ENCODE measurements around the gene PEMT. TPM values are rescaled to one million over a fixed set of nuclear protein-coding genes. Genes with fewer than 3 reads are reported as not detected.

The PEMT gene
- total and polyA plus RNA-seq, 9 of the 15 experiments (the other 6 are each of a cell fraction or from before 2014, with no cell fraction given) = 1.4 to 36.4 (median 13.6) TPM

DNA sequence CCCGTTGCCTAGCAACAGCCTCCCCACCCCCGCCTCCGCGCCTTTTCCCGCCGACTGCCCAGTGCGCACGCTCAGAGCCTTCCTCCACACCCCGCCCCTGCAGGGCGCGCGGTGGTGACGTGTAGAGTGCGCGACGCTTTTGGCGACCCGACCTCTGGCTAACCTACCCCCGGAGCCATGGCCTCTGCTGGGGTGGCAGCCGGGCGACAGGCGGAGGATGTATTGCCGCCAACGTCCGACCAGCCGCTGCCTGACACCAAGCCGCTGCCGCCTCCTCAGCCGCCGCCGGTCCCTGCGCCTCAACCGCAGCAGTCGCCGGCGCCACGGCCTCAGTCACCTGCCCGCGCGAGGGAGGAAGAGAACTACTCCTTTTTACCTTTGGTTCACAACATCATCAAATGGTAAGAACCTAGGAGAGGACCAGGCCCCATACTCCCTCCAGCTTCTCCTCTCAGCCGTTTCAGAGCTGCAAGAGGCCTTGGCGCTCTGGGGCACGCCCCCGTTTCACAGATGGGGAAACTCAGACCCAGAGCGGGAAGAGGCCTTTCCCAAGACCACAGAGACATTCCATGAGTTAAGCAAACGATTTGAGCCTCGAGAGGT is 114.5 kb downstream of the PEMT start, which contains the start of gene MED9 (continued):
- TF ChIP-seq ZNF280B (CRISPR knock-in tag; IDR thresholded peaks at IDR 0.05) (no peak), ZMIZ1 (IDR thresholded peaks at IDR 0.05; ENCODE audit: low read depth in 2 of 2, low read length in 2 of 2) (no peak), ZKSCAN1 (IDR thresholded peaks at IDR 0.05; ENCODE audit: low read depth, low read length) (no peak), PURB (CRISPR knock-in tag; IDR thresholded peaks at IDR 0.05; ENCODE audit: low read depth) (no peak), ZNF699 (CRISPR knock-in tag; IDR thresholded peaks at IDR 0.05; ENCODE audit: insufficient replicate concordance) (no peak), RFX1 (IDR thresholded peaks at IDR 0.05) (no peak; the same call in 1 of the 2 replicates), ZNF316 (IDR thresholded peaks at IDR 0.05) (no peak), TAF9B (IDR thresholded peaks at IDR 0.05; ENCODE audit: partially characterized antibody) (peak; percentile 50), HEY1 (CRISPR knock-in tag; IDR thresholded peaks at IDR 0.05; ENCODE audit: borderline replicate concordance) (no peak), SIRT6 (IDR thresholded peaks at IDR 0.05; ENCODE audit: low read depth, low read length) (no peak)
- TF ChIP-seq, protein P1, sequence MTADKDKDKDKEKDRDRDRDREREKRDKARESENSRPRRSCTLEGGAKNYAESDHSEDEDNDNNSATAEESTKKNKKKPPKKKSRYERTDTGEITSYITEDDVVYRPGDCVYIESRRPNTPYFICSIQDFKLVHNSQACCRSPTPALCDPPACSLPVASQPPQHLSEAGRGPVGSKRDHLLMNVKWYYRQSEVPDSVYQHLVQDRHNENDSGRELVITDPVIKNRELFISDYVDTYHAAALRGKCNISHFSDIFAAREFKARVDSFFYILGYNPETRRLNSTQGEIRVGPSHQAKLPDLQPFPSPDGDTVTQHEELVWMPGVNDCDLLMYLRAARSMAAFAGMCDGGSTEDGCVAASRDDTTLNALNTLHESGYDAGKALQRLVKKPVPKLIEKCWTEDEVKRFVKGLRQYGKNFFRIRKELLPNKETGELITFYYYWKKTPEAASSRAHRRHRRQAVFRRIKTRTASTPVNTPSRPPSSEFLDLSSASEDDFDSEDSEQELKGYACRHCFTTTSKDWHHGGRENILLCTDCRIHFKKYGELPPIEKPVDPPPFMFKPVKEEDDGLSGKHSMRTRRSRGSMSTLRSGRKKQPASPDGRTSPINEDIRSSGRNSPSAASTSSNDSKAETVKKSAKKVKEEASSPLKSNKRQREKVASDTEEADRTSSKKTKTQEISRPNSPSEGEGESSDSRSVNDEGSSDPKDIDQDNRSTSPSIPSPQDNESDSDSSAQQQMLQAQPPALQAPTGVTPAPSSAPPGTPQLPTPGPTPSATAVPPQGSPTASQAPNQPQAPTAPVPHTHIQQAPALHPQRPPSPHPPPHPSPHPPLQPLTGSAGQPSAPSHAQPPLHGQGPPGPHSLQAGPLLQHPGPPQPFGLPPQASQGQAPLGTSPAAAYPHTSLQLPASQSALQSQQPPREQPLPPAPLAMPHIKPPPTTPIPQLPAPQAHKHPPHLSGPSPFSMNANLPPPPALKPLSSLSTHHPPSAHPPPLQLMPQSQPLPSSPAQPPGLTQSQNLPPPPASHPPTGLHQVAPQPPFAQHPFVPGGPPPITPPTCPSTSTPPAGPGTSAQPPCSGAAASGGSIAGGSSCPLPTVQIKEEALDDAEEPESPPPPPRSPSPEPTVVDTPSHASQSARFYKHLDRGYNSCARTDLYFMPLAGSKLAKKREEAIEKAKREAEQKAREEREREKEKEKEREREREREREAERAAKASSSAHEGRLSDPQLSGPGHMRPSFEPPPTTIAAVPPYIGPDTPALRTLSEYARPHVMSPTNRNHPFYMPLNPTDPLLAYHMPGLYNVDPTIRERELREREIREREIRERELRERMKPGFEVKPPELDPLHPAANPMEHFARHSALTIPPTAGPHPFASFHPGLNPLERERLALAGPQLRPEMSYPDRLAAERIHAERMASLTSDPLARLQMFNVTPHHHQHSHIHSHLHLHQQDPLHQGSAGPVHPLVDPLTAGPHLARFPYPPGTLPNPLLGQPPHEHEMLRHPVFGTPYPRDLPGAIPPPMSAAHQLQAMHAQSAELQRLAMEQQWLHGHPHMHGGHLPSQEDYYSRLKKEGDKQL (CRISPR knock-in tag; IDR thresholded peaks at IDR 0.05; ENCODE audit: borderline replicate concordance) = no peak

Measured in K562 (cell line).